PC-9 (cell line): ENCODE measurements around the gene RNF220. TPM values are rescaled to one million over a fixed set of nuclear protein-coding genes. Genes with fewer than 3 reads are reported as not detected.

Experiments
- BruUV-seq: library from RNA; stranded (reverse); fragments of 400-500 nt; replicated peaks from 2 replicates; lab custom pipeline; 2021; lab: Mats Ljungman, UMichigan
- CTCF ChIA-PET: fragments of 300-600 bp; sonication (Branson Sonifier 250); formaldehyde crosslinking; loops from one replicate; lab custom pipeline; 2022; ENCODE audit warnings: antibody characterized with exemption; lab: Charles Lee
- POLR2A ChIA-PET: fragments of 300-600 bp; sonication (Branson Sonifier 250); formaldehyde crosslinking; loops from one replicate; lab custom pipeline; 2022; ENCODE audit warnings: antibody characterized with exemption; ENCODE audit not compliant: unreplicated experiment; lab: Charles Lee
- DNase-seq, 2 experiments: peaks; one replicate each; pipeline versions ENCODE4 v3.0.0 to v3.0.0-alpha.2; 2015 to 2022; ENCODE audit warnings: mixed read lengths in 1 of 2
- H2AFZ ChIP-seq: fragments of 200-600 bp; sonication (generic); 2 replicates; pipeline ENCODE4 v1.8.1; 2017; ENCODE audit warnings: antibody characterized with exemption
- H3F3A ChIP-seq: fragments of 200-600 bp; sonication (generic); 2 replicates; pipeline ENCODE4 v1.8.1; 2017; ENCODE audit warnings: antibody characterized with exemption, mild to moderate bottlenecking, low read depth; ENCODE audit not compliant: insufficient read depth
- H3K27ac ChIP-seq: fragments of 200-600 bp; sonication (generic); 2 replicates; pipeline ENCODE4 v1.6.1; 2016; ENCODE audit warnings: mixed run types
- H3K27me3 ChIP-seq: fragments of 200-600 bp; sonication (generic); 2 replicates; pipeline ENCODE4 v1.6.1; 2016; ENCODE audit warnings: low read depth, mixed run types; ENCODE audit not compliant: insufficient read depth
- H3K36me3 ChIP-seq: fragments of 200-600 bp; sonication (generic); 2 replicates; pipeline ENCODE4 v1.6.1; 2016; ENCODE audit warnings: low read depth, mixed run types
- H3K4me1 ChIP-seq: fragments of 200-600 bp; sonication (generic); replicated peaks from 2 replicates; pipeline ENCODE4 v1.6.1; 2016; ENCODE audit warnings: mixed run types; ENCODE audit not compliant: insufficient read depth
- H3K4me2 ChIP-seq: fragments of 200-600 bp; sonication (generic); 2 replicates; pipeline ENCODE4 v1.6.1; 2017; ENCODE audit warnings: mixed run types
- H3K4me3 ChIP-seq: fragments of 200-600 bp; sonication (generic); 2 replicates; pipeline ENCODE4 v1.6.1; 2016; ENCODE audit warnings: mixed run types
- H3K79me2 ChIP-seq: fragments of 200-600 bp; sonication (generic); 2 replicates; pipeline ENCODE4 v1.6.1; 2017; ENCODE audit warnings: low read depth, mixed run types
- H3K9me2 ChIP-seq: fragments of 200-600 bp; sonication (generic); 2 replicates; pipeline ENCODE4 v1.8.1; 2017; ENCODE audit warnings: mild to moderate bottlenecking; ENCODE audit not compliant: insufficient read depth
- H3K9me3 ChIP-seq: fragments of 200-600 bp; sonication (generic); 2 replicates; pipeline ENCODE4 v1.8.1; 2016; ENCODE audit warnings: low read depth; ENCODE audit not compliant: insufficient read depth
- H4K20me1 ChIP-seq: fragments of 200-600 bp; sonication (generic); 2 replicates; pipeline ENCODE4 v1.8.1; 2017; ENCODE audit not compliant: insufficient read depth
- EZH2 ChIP-seq: fragments of 200-600 bp; sonication (generic); IDR thresholded peaks from 2 replicates; pipeline ENCODE4 v1.8.0; 2017; ENCODE audit warnings: antibody characterized with exemption, low read depth
- intact Hi-C: fragments of 100-400 bp; cut with micrococcal nuclease; formaldehyde crosslinking; loops from one replicate; pipeline ENCODE4 v1.10.0; 2022; ENCODE audit not compliant: unreplicated experiment
- total RNA-seq: library from RNA; stranded (reverse); gene quantifications from 2 replicates; pipeline ENCODE4 v1.2.3, GENCODE V29; 2021
- TF ChIP-seq, protein P1 (sequence below): fragments of 200-600 bp; sonication (generic); conservative IDR thresholded peaks from 2 replicates; pipeline ENCODE4 v1.6.1; 2017; ENCODE audit warnings: mixed run types, antibody characterized with exemption, mild to moderate bottlenecking, moderate library complexity

RNF220 gene
- total RNA-seq, 1 experiment from 2014 or later, result 82.9 TPM

GRCh38 chr1:44366371-44366975, 38.6 kb upstream of the RNF220 start:
- no peaks in the 10 kb centered on the region for H3K27me3 ChIP-seq
- CTCF ChIA-PET, result no interaction called here
- POLR2A ChIA-PET, result interaction anchor here (0.5 to 0.6 kb wide), 2 partner anchors 15 to 184 kb away, joined by 3 to 11 read pairs; no protein-coding TSS in a partner anchor
- H3K36me3 ChIP-seq, result no peaks in the 10 kb centered on the region
- intact Hi-C loops, result no loop called here
- no peaks in the 10 kb centered on the region for H3K4me1 ChIP-seq
- H2AFZ ChIP-seq, result no peak overlapping the region
- H3F3A ChIP-seq, result no peaks in the 10 kb centered on the region
- no peaks in the 10 kb centered on the region for H3K9me3 ChIP-seq
- no peak overlapping the region for H3K4me2 ChIP-seq
- H3K4me3 ChIP-seq, result no peak overlapping the region
- DNase-seq, result no peak
- BruUV-seq, result no TSS peak
- TF ChIP-seq, protein P1, sequence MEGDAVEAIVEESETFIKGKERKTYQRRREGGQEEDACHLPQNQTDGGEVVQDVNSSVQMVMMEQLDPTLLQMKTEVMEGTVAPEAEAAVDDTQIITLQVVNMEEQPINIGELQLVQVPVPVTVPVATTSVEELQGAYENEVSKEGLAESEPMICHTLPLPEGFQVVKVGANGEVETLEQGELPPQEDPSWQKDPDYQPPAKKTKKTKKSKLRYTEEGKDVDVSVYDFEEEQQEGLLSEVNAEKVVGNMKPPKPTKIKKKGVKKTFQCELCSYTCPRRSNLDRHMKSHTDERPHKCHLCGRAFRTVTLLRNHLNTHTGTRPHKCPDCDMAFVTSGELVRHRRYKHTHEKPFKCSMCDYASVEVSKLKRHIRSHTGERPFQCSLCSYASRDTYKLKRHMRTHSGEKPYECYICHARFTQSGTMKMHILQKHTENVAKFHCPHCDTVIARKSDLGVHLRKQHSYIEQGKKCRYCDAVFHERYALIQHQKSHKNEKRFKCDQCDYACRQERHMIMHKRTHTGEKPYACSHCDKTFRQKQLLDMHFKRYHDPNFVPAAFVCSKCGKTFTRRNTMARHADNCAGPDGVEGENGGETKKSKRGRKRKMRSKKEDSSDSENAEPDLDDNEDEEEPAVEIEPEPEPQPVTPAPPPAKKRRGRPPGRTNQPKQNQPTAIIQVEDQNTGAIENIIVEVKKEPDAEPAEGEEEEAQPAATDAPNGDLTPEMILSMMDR, result no peak
- no peak for TF ChIP-seq EZH2
- H3K9me2 ChIP-seq, result no peaks in the 10 kb centered on the region
- no peak overlapping the region for H3K27ac ChIP-seq
- H3K79me2 ChIP-seq, result no peaks in the 10 kb centered on the region
- no peaks in the 10 kb centered on the region for H4K20me1 ChIP-seq

- intact Hi-C loops, result no loop called here
- POLR2A ChIA-PET, result no interaction called here
- CTCF ChIA-PET, result no interaction called here
These were observed 37.1 kb upstream of the RNF220 start for GRCh38 chr1:44367944-44368343.

DNA sequence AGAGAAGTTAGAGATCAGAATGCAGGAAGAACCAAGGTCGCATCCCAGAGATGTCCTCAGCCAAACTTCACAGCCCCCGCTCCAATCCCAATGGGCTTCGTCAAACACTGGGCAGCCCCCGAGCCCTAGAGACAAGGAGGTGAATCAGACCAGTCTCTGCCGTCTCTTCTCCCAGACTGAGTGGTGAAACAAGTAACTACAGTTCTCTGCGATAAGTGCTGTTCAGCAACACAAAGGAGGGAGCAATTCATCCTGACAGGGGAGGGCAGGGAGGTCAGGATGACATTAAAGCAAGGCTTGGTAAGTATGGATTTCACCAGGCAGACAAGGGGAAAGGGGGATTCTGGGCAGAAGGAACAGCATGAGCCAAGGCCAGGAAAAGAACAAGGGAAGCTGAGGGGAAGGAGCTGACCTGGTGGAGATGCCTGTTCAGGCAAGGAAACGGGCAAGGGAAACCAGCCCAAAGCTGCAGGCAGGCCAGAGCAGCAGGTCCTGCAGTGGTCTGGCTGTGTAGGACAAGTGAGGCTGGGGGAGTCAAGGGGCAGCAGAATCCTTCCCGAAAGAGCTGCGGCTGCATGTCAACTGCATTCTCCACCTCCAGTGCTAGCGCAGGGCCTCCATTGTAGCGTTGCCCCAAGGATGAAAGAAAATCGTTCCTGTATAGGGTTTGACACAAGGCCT, 36.4 kb upstream of the RNF220 start:
- POLR2A ChIA-PET, result interaction anchor here (0.7 kb wide), 1 partner anchor 174 kb away, joined by 6 read pairs; no protein-coding TSS in a partner anchor
- BruUV-seq, result no TSS peak
- no peak overlapping the region for H3K4me3 ChIP-seq

More at GRCh38 chr1:44367944-44368343, 37.1 kb upstream of the RNF220 start:
- no peak overlapping the region for H3K4me2 ChIP-seq
- H3K27ac ChIP-seq, result no peak overlapping the region
- H2AFZ ChIP-seq, result no peak overlapping the region
- H3K36me3 ChIP-seq, result no peaks in the 10 kb centered on the region
- no peaks in the 10 kb centered on the region for H3K9me2 ChIP-seq
- H3K27me3 ChIP-seq, result no peaks in the 10 kb centered on the region
- H3F3A ChIP-seq, result no peaks in the 10 kb centered on the region
- no peak for DNase-seq
- H4K20me1 ChIP-seq, result no peaks in the 10 kb centered on the region
- H3K4me3 ChIP-seq, result no peak overlapping the region
- H3K79me2 ChIP-seq, result no peaks in the 10 kb centered on the region
- no peak for TF ChIP-seq EZH2
- TF ChIP-seq, protein P1, result no peak
- no TSS peak for BruUV-seq
- H3K9me3 ChIP-seq, result no peaks in the 10 kb centered on the region
- H3K4me1 ChIP-seq, result no peaks in the 10 kb centered on the region

More for the DNA sequence above, 36.4 kb upstream of the RNF220 start:
- Histone ChIP-seq H3K79me2 (no peaks in the 10 kb centered on the region), H4K20me1 (no peaks in the 10 kb centered on the region), H3K9me2 (no peaks in the 10 kb centered on the region), H3K27ac (no peak overlapping the region), H2AFZ (no peak overlapping the region), H3K4me2 (no peak overlapping the region), H3K36me3 (no peaks in the 10 kb centered on the region), H3K27me3 (no peaks in the 10 kb centered on the region), H3K9me3 (no peaks in the 10 kb centered on the region), H3F3A (no peaks in the 10 kb centered on the region), H3K4me1 (no peaks in the 10 kb centered on the region)
- CTCF ChIA-PET, result no interaction called here
- no peak for TF ChIP-seq EZH2
- TF ChIP-seq, protein P1, result no peak
- DNase-seq, result no peak
- intact Hi-C loops, result no loop called here
